SHP77 (cell line): ENCODE measurements around the gene MYO7A.

Experiments used
- DNase-seq, 2 experiments: peaks; one replicate each; lab custom pipeline; 2025; lab: John Stamatoyannopoulos, UW

MYO7A gene

DNA sequence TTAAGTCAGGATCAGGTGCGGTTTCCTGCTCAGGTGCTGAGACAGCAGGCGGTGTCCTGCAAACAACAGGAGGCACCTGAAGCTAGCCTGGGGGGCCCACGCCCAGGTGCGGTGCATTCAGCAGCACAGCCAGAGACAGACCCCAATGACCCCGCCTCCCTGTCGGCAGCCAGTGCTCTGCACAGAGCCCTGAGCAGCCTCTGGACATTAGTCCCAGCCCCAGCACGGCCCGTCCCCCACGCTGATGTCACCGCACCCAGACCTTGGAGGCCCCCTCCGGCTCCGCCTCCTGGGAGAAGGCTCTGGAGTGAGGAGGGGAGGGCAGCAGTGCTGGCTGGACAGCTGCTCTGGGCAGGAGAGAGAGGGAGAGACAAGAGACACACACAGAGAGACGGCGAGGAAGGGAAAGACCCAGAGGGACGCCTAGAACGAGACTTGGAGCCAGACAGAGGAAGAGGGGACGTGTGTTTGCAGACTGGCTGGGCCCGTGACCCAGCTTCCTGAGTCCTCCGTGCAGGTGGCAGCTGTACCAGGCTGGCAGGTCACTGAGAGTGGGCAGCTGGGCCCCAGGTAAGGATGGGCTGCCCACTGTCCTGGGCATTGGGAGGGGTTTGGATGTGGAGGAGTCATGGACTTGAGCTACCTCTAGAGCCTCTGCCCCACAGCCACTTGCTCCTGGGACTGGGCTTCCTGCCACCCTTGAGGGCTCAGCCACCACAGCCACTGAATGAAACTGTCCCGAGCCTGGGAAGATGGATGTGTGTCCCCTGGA, at the start of gene MYO7A:
TSS of gene MYO7A (plus strand) at position 327 of the 772 bp plus-strand sequence. CDS start 2,389 bp downstream, outside the sequence.
- DNase-seq = peak; percentile 58 to 76

DNA sequence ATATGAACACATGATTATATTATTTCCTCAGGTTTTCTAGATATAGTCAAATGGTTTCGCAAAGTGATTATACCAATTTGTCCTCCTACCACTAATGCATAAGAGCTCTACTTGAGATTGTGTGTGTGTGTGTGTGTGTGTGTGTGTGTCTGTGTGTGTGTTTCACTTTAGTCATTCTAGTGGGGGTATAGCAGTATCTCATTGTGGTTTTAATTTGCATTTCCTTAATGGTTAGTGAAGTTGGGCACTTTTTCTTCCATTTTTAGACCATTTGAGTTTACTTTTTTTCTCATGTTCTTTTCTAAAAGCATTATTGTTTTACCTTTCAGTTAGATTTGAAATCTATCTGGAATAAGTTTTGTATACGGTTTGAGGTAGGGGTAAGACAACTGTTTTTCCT, 48.4 kb upstream of the MYO7A start:
- DNase-seq = no peak

DNA sequence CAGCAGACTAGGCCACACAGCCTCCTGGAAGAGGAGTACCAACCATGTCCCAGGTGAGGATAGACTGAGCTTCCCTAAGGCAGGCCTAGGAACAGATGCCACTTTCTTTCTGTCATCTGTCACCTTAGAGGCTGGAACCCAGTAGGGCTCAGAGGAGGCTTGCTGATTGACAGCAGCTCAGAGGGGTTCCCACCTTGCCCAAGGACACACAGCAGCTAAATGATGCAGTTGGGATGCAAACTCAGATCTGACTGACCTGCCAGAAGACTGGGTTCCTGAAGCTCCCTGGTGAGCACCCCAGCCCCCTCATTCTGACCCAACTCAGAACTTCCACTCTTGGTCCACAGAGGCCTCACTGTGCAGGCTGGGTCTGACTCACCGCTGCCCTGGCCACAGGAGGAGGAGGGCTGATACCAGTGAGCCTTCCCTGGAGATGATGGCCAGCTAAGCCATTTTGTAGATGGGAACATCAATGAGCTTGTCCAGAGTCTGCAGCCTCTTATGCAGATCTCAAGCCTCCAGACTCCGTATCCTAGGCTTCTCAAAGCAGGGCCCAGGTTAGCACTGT, 47.3 kb upstream of the MYO7A start:
- no peak for DNase-seq

DNA sequence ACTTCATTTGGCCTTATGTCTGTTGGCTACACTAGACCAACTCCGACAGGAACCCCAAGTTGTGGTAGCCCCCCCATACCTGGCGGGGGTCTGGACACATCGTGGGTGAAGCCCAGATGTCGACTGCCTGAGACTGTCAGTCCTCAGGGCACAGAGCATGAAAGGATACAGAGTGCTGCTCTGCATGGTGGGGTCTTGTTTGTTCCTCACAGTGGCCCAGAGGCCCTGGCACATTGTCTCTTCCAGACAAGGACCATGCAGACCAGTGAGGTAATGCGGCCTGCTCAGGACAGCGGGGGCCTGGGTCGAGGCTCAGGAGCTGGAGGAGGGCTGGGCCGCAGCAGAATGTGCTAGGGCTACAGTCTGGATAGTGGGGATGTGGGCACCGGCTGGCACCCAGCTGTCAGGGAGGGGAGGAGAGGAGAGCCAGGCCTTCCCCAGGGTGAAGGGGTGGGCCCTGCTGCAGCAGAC, 46.6 kb upstream of the MYO7A start:
- no peak for DNase-seq

DNA sequence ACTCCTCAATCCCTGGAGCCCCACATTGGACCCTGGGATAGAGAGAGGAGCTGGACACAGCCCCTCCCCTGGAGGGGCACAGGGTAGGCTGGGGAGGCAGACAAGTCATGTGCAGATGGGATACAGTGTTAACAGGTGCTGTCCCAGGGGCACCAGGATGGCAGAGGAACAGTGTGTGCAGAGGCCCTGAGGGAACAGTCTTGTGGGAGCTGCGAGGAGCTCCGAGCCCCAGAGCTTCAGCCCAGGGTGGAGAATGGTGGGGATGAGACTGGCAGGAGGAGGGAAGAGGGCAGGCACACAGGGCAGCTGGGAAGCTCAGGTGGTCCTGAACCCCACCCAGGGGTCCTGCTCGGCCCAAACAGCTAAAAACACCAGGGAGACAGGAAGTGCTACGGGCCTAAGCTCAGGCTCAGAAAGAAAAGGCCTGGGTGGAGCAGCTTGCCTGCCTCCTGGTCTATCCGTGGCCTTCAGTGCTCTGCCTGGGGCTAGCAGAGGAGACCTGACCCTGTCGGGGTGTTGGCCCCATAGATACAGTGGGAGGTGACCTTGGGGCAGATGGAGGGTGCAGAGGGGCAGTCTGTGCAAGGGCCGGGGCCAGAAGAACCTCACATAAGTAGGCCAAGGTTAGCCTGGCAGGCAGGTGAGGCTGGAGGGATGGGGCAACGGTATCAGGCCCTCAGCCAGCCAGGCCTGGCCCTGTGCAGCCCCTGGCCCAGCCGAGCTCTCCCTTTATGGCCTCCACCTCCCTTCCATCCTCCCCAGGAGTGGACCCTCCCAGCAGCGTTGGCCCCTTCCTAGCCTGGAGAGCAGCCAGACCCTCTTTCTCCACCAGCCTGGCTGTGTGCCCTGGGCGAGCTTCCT, 45.8 kb upstream of the MYO7A start:
- no peak for DNase-seq

DNA sequence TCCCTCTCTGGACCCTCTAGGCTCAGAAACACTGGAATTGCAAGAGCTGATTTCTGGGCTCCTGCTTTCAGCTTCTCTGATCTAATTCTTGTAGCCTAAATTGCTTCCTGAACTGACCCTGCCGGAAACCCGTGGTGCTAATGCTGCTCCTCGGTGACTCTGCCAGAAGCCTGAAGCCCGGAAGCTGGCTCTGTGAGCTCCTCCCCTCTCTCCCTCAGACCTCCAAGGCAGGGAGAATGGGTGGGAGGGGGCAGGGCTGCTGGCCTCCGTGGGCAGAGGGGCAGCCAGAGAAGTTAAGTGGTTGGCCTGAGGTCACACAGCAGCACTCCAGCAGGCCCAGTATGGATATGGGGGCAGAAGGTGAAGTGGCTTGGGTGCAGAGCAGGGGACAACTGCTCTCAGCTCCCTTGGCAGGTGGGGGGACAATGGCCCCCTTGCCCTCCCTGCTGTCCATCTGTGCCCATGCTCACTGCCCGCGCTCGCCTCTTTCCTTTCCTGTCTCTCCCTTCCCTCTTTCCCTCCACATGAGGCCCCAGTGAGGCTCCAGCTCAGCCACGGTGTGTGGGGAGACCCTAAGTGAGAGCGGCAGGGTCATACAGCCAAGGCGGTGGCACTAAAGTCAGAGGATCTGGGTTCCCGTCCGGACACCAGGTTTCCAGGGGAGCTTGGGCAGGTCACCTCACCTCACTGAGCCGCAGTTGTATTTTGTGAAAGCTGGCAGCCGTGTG, 45.0 kb upstream of the MYO7A start:
- no peak for DNase-seq

DNA sequence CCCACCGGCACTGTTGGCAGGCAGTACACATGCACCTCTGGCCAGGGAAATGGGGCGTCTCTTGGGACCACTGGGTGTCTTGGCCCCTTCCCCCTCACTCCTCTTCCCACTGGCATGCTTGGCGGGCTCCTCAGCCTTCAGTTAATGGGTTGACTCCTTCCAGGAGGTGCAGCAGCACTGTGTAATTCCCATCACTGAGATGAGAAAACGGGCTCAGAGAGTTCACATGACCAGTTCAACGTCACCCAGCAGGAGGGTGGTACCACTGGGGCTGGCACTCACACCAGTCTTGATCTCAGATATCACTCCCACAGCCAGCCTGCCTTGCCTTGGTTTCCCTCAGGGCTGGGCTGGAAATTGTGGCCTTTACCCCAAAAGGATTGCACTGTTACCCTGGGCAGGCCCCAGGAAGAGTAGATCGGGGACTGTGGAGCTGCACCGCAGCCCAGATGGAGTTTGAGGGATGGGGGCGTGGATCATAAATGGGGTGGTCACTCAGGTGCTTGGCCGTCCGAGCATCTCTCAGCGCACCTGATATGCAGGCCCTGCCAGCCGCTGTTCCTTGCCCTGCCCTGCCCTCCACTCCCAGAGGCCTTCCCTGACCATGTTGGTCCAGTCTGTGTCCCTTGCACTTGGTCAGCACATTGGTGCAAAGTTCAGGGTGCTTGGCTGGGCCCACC, 44.3 kb upstream of the MYO7A start:
- DNase-seq = no peak

DNA sequence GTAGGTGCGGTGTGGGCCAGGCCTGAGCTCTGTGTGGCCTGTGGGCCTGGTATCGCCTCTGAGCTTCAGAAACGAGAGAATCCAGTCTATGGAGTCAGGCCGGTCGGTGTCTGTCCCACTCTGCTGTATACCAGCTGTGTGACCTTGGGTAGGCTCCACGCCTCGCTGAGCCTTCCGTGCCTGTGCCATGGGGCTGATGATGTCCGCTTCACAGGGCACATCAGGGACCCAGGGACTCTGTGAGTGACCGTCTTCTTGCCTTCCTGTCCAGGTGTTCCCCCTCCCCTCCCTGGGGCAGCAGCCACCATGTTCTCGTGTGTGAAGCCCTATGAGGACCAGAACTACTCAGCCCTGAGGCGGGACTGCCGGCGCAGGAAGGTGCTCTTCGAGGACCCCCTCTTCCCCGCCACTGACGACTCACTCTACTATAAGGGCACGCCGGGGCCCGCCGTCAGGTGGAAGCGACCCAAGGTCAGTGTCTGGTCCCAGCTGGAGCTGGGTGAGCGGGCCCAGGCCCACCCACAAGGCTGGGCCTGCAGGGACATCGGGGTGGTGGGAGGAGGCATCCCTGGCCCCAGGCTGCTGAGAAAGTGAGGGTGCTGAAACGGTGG, 43.4 kb upstream of the MYO7A start:
- no peak for DNase-seq

DNA sequence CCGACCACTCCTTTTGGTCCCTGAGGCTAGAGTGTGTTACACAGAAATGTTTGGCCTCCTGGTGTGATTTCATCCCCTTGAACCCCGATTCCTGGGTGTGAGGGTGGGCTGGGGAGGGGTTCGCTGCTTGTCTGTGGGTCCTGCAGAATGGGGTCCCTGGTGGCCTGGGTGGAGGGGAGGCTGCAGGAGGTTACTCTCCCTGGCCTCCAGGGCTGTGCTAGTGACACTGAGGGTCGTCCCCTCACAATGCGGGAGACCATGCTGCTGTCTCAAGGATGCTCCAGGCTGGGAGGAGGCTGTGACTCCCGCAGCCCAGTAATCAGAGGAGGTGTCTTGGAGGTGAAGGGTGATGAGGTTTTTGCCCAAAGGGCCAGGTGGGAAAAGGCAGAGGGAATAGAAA, 42.4 kb upstream of the MYO7A start:
- no peak for DNase-seq

DNA sequence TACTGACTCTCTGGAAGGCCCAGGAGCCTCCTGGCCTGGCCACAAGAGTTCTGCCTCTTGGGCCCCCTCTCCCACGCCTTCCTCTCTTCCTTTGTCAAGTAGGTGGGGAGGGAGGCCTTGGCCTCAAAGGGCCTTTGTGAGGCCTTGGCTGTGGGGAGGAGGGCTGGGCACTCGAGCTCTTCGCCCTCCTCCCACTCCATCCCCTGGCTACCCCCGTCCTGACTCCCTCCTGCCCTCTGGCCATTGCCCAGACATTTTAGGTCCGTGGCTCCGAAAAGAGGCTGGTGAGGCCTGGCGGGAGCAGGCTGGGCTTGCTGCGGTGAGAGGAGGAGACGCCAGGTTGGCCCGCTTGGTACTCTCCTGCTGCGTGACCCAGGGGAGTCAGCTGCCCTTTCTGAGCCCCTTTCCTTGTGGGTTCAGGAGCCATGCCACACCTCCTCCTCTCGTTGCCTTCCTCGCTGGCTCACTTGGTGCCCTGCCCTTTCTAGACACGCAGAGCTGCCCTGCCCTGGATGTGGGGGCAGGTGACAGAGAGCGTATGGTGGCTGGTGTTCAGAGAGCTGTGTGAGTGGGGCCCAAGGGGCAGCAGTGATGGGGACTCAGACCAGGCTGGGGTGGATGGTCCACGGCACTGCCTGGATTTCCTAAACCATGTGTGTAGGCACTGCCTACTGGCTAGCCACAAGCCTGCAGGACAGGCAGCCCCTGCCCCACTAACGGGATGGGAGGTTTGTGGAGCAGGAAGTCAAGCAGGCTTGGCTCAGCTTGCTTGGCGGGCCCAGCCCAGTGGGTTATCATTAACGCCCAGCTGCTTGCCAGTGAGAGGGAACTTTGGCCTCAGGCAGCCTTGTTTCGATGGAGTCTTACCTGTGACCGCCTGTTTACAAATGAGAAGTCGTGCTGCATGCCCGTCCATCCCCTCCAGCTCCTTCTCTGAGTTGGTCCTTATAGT, 41.2 kb upstream of the MYO7A start:
- no peak for DNase-seq

DNA sequence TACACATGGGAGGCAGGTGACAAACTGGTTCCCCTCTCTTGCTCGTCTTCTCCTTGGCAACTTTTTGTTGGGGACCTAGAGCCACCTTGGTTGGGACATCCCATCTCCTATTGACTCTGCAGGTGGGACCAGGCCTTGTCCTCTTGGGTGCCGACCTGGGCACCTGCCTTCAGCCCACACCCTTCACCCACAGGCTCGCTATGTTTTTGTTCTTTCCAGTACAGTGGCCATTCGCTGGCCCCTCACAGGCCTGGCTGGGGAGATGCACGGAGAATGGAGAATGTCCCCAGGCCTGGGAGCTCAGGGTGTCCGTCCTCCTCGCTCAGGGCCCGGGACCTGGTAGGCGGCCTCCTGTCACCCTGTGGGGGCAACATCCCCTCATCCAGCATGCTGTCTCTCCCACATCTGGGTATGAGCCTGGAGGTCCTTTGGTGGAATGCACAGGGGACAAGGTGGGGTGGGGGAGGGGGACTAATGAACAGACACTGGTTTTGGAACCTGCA, 40.3 kb upstream of the MYO7A start:
- DNase-seq = no peak

DNA sequence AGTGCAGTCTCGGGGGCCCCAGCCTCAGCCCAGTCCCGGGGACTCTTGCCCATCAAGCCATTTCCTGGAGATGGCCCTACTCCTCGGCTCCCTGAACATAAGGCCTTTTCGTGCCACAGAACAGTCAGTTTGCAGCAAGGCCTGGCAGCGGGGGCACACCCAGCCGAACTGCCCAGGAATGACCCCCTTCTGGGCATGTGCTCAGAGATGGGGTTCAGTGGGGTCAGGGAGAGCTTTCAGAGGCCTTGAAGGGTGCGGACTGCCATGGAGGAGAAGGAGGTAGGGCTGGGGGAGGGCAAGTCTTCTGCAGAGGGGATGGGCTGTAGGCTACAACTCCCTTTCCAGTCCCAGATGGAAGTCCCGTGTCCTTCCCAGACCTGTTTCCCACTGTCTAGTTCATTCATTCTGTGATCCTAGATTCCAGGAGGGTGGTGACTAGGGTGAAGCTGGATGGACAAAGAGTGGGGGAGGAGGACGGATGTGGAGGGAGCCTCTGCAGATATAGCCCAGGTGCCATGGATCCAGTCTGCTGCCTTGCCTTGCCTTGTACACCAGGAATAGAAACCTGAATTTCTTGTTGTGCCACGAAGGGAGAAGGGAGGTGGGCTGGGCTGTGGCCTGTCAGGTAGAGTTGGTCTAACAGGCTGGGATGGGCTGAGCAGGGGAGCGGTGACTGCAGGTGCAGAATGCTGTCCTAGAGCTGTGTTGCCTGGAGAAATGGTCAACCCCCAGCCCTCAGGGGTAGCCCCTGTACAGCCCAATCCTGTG, 39.6 kb upstream of the MYO7A start:
- DNase-seq = no peak

DNA sequence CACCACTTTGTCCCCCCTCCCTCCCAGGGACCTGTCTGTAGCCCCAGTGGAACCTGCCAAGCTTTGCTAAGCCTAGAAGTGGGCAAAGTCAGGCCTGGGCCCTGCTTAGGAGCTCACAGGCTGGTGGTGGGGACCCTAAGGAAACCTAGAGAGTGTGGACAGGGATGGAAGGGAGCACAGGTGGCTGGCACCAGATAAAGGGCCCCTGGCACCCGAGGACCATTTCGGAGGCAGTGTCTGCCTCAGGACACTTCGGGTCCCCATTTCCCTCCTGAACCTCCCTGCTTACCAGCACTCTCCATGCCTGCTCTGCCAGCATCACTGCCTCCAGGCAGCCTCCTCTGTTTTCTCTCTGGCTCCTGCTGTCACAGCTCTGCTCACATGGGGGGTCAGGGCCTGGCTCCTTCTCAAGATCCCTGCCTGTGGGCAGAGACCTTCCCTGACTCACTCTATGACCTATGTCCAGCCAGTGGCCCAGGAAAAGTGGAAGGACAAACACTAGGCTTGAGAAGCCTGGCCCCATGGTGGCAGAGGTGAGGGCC, 39.0 kb upstream of the MYO7A start:
- DNase-seq = no peak

DNA sequence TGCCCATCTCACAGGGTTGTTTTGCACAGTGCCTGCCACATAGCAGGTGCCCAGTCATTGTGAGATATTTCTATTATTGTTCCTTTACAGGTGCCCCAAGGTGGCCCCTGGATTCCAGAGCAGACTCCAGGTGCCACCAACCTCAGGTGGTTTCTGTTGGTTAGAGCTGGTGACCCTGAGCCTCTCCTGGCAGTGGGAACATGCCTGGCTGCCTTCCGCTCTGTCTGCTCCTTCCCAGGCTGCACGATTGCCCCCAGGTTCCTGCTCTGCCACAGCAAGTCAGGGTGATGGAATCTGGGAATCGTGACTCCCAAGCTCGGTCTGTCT, 38.0 kb upstream of the MYO7A start:
- DNase-seq = no peak

DNA sequence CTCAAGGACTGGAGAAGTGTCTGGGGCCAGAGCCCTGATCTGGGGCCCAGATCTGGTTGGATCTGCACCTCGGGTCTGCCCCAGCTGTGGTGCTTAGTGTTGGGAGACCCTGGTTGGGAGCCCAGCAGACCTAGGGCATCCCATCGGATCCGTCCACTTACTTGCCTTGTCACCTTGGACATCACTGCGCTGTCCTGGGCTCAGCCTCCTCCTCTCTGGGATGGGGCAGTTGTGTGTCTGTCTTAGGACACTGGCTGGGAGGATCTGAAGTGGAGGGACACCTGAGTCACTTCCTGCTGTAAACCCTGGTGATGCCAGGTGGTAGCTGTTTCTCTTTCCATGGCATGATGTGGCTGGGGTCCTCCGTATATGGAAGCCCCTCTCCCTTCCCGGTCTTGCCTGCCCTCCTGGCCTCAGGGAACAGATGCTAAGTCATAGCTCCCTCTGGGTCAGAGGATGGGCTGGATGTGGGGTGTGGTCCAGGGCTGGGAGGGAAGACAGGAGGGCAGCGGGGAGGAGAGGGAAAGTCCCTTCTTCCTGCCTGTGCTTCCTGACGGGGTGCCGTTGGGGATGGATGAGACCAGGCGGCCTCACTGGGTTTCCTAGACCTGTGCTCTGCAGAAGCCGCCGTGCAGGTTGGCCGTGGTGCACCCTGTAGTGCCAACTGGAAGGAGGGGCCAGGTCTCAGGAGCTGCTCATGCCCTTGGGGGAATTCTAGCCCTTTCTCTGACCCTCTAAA, 37.5 kb upstream of the MYO7A start:
- DNase-seq = no peak

DNA sequence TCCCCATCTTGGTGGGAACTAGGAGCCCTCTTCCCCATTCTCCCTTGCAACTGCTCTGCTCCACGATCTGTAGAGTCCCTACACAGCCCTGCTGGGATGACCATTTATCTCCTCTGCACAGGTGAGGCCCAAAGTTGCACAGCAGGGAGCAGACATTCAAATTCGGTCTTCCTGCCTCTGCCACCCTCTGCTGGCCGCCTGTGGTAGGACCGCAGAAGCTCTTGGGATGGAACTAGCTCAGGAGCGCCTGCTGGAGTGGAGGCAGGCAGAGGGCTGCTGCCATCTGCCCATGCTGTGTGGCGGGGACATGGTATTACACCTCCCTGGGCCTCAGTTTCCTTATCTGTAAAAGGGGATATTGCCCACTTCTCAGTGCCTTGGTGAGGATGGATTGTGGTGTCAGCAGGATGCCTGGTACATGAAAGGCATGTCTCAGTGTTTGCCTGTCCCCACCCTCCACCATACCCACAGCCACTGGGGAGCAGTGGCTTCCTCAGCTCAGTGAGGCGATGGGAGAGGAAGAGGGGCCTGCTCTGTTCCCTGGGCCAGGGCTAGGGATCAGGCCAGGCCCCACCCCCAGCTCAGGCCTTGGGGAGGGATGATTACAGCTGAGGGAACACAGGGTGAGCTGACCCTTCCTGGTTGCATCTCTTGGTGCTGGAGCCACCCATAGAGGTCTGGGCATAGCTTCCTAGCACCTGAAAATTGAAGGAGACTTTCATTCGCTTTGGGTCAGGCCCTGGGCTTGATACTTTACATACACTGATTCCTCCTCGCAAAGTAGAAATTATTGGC, 36.7 kb upstream of the MYO7A start:
- DNase-seq = peak; percentile 78 to 81

DNA sequence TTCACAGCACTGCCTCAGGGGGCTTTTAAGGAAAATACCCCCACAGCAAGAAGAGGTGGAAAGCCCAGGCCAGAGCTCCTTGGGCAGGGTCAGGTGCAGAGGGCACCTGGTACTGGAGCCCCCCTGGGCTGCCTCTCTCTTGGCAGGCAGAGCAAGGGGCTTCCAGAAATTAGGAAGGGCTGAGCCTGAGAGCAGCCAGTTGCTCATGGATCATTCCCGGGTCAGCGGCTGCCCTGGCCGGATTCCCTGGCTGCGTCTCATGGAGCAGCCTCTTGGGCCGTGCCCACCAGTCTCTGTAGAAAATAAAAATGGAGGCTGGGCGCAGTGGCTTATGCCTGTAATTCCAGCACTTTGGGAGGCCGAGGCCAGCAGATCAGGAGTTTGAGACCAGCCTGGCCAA, 35.7 kb upstream of the MYO7A start:
- no peak for DNase-seq
